GM18505 (cell line): ENCODE measurements around the gene ARHGAP9.
"Not testable (repeated sequence)": the region's sequence is repeated elsewhere in the genome, so short reads cannot be mapped to it uniquely, and the experiment has no call there.

Experiments
- ATAC-seq: cut with Tn5 transposase; IDR thresholded peaks from one replicate; pipeline ENCODE4 v1.9.1; 2021; ENCODE audit not compliant: unreplicated experiment
- POLR2A ChIP-seq: IDR thresholded peaks from 4 replicates; pipeline ENCODE4 v1.6.1; 2011; ENCODE audit warnings: borderline replicate concordance; ENCODE audit not compliant: insufficient read depth, insufficient read length; ENCODE audit errors: extremely low read depth

ARHGAP9 gene

DNA sequence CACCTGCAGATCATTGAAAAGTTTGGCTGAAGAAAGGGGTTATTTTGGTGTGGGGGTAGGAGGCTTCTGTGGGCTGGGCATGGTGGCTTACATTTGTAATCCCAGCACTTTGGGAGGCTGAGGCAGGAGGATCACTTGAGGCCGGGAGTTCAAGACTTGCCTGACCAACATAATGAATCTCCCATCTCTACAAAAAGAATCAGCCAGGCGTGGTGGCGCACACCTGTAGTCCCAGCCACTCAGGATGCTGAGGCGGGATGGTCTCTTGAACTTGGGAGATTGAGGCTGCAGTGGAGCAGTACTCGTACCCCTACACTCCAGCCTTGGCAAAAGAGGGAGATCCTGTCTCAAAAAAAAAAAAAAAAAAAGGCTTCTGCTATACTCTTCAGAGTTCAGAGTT lies 33.6 kb upstream of the ARHGAP9 start:
- ATAC-seq, result no peak
- TF ChIP-seq POLR2A, result no peak

DNA sequence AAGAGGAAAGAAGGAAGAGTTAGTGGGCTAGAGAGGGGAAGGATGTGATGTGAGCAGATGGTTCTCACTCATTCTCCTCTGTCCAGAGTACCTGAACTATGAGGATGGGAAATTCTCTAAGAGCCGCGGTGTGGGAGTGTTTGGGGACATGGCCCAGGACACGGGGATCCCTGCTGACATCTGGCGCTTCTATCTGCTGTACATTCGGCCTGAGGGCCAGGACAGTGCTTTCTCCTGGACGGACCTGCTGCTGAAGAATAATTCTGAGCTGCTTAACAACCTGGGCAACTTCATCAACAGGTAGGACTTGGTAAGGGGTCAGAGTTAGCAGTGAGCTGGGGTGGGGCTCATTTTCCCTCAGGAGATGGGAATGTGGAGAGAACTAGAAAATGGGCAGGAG lies 33.0 kb upstream of the ARHGAP9 start:
- no peak for ATAC-seq
- no peak for TF ChIP-seq POLR2A

DNA sequence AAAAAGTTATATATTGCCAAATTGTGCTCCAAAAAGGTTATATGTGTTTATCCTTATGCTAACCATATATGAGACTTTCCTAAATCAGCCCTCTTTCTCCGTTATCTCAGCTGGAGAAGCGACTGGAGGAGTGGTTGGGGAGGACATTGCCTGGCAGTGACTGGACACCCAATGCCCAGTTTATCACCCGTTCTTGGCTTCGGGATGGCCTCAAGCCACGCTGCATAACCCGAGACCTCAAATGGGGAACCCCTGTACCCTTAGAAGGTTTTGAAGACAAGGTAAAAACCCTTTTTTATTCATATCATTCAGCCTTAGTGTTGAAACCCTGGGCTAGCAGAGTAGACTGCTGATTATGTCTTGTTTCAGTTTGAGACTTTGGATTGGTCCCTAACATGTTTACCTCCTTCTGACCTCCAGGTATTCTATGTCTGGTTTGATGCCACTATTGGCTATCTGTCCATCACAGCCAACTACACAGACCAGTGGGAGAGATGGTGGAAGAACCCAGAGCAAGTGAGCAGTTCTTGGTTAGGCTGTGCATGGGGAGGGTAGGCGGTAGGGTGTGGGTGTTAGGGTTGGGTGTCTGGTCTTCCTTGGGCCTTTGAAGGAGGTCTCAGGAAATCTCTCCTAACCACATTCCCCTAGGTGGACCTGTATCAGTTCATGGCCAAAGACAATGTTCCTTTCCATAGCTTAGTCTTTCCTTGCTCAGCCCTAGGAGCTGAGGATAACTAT lies 32.1 kb upstream of the ARHGAP9 start:
- no peak for TF ChIP-seq POLR2A
- no peak for ATAC-seq

DNA sequence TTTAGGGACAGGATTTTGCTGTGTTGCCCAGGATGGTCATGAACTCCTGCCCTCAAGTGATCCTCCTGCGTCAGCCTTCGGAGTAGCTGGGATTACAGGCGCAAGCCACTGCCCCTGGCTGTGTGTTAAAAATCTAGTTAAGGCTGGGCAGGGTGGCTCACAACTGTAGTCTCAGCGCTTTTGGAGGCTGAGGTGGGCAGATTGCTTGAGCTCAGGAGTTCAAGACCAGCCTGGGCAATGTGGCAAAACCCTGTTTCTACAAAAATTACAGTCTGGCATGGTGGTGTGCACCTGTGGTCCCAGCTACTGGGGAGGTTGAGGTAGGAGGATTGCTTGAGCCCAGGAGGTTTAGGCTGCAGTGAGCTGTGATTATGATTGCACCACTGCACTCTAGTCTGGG lies 31.5 kb upstream of the ARHGAP9 start:
- ATAC-seq, result no peak
- TF ChIP-seq POLR2A, result no peak

DNA sequence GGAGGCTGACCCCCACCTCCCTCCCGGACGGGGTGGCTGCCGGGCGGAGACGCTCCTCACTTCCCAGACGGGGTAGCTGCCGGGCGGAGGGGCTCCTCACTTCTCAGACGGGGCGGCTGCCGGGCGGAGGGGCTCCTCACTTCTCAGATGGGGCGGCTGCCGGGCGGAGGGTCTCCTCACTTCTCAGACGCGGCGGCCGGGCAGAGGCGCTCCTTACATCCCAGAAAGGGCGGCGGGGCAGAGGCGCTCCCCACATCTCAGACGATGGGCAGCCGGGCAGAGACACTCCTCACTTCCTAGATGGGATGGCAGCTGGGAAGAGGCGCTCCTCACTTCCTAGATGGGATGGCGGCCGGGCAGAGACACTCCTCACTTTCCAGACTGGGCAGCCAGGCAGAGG lies 28.1 kb upstream of the ARHGAP9 start:
- ATAC-seq, result not testable (repeated sequence)

DNA sequence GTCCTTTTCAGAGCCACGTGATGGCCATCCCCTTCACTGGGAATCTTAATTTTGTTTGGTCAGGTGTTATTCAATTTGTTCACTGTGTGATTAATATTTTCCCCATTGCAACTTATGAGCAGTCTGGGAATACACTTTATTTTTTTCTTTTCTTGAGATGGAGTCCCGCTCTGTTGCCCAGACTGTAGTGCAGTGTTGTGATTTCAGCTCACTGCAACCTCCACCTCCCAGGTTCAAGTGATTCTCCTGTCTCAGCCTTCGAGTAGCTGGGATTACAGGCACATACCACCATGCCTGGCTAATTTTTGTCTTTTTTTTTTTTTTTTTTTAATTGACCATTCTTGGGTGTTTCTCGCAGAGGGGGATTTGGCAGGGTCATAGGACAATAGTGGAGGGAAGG lies 26.9 kb upstream of the ARHGAP9 start:
- ATAC-seq, result not testable (repeated sequence)

DNA sequence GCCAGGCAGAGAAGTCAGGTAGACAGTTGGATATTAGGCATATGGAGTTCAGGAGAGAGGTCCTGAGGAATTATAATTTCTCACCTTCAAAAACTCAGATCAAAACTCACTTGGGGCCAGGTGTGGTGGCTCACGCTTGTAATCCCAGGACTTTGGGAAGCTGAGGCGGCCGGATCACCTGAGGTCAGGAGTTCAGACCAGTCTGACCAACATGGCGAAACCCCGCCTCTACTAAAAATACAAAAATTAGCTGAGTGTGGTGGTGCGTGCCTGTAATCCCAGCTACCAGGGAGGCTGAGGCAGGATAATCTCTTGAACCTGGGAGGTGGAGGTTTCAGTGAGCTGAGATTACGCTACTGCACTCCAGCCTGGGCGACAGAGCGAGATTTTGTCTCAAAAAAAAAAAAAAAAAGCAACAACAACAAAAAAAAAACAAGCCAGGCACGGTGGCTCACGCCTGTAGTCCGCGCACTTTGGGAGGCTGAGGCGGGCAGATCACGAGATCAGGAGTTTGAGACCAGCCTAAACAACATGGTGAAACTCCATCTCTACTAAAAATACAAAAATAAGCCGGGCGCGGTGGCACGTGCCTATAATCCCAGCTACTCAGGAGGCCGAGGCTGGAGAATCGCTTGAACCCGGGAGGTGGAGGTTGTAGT lies 22.8 kb upstream of the ARHGAP9 start:
- not testable (repeated sequence) for ATAC-seq

DNA sequence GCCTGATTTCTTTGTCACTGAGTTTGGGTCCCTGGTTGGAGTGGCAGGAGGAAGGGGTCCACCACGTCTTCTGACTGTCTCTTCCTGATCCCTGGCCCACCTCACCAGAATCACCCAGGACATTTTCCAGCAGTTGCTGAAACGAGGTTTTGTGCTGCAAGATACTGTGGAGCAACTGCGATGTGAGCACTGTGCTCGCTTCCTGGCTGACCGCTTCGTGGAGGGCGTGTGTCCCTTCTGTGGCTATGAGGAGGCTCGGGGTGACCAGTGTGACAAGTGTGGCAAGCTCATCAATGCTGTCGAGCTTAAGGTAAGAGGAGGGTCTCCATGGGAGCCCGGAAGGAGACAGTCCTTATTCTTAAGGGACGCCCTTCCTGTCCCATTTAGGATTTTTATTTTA lies 20.5 kb upstream of the ARHGAP9 start:
- no peak for TF ChIP-seq POLR2A
- no peak for ATAC-seq

DNA sequence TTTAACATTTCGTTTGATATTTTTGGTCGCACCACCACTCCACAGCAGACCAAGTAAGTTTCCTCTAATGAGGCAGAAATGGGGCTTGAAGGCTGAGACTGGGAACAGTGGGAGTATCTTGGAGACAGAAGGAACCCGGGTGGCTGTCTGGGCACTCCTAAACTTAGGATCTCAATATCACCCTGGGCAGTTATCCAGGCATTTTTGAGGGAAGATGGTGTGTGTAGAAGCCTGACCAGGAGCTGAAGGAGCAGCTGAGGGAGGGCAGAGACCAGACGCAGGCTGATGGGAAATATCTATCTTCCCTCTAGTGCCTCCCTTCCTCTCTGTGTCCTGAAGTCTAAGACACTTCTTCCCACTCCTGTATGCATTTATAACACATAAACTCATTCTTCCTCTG lies 18.9 kb upstream of the ARHGAP9 start:
- no peak for TF ChIP-seq POLR2A
- ATAC-seq, result no peak

DNA sequence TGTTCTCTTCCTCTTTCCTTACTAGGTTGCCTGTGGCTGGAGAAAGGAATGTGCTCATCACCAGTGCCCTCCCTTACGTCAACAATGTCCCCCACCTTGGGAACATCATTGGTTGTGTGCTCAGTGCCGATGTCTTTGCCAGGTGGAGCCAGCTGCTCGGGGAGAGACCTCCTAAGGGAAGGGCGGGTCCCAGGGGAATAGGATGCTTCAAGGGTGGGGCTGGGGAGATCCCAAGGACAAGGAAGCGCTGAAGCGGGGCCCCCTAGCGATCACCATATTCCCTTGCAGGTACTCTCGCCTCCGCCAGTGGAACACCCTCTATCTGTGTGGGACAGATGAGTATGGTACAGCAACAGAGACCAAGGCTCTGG lies 18.5 kb upstream of the ARHGAP9 start:
- ATAC-seq, result no peak
- TF ChIP-seq POLR2A, result no peak

DNA sequence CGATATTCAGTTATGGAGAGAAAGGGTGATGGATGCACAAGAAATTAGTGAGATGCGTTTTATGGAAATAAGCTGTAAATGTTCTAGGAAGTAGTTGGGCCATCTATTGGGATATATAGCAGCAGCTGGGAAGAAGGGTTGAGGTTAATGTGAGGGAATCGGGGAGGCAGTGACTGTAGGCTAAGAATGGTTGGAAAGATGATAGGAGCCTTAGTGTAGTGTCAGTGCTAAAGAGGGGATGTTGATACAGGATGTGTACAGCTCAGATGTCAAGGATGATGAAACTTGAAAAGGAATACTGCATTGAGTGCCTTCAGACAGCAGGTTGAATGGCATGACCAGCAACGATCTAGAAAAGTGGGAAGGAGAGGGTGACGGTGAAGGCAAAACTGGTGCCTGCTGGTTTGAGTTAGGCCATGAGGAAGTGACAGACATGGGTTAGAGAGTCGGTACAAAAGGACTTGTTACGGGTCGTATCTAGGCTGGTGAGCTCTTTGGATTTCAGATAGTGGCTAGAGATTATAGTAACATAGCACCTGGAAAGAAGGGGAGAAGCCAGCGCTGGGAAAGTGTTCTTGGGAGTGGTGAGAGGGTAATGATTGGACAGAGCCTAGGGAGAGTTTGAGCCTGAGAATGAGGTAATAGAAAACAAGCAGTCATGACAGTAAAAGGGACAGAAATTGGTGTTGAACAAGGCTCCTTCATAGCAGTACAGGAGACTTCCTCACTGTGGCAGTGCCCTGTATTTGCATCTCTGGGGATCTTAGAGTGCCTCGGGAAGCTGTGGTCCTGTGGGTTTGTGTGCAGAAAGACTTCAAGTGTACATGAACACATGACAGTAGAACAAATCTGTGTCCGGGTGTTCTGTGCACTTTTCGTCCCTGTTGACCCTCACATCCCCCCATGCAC lies 17.8 kb upstream of the ARHGAP9 start:
- ATAC-seq, result no peak
- peak; percentile 22 for TF ChIP-seq POLR2A

DNA sequence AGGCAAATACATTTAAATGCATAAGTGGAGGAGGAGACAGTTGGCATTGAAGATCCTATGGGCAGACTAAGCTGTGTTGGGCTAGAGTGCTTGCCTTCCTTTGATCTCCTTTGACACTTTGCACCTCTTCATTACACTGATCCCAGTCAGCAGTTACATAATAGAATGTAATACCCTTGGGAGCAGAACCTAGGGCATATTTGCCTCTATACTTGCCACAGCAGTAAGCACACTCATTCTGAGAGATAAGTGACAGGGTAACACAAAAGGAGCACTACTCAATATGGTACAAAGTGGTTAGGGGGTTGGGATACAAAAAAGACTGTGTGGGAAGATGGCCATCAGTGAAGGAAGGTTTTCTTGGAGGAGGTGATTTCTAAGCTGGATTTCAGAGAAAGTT lies 17.2 kb upstream of the ARHGAP9 start:
- no peak for ATAC-seq
- no peak for TF ChIP-seq POLR2A

DNA sequence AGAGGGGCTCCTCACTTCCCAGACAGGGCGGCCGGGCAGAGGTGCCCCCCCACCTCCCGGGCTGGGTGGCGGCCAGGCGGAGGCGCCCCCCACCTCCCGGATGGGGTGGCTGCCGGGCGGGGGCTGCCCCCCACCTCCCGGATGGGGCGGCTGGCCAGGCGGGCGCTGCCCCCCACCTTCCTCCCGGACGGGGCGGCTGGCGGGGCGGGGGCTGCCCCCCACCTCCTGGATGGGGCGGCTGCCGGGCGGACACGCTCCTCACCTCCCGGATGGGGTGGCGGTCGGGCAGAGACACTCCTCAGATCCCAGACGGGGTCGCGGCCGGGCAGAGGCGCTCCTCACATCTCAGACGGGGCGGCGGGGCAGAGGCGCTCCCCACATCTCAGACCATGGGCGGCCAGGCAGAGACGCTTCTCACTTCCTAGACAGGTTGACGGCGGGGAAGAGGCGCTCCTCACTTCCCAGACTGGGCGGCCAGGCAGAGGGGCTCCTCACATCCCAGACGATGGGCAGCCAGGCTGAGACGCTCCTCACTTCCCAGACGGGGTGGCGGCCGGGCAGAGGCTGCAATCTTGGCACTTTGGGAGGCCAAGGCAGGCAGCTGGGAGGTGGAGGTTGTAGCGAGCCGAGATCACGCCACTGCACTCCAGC lies 15.5 kb upstream of the ARHGAP9 start:
- ATAC-seq, result not testable (repeated sequence)
